HL-60 (cell line): ENCODE measurements around the gene ZAP70.

Source experiments
- CTCF ChIP-seq: IDR thresholded peaks from one replicate; pipeline ENCODE4 v1.5.1; 2011; ENCODE audit warnings: low read length, control low read depth, inconsistent platforms; ENCODE audit not compliant: insufficient read depth
- GABPA ChIP-seq: IDR thresholded peaks from 2 replicates; pipeline ENCODE4 v1.6.1; 2012; ENCODE audit warnings: low read depth
- POLR2AphosphoS5 ChIP-seq: IDR thresholded peaks from 2 replicates; pipeline ENCODE4 v1.6.1; 2012; ENCODE audit warnings: low read depth
- REST ChIP-seq: IDR thresholded peaks from 2 replicates; pipeline ENCODE4 v1.6.1; 2012; ENCODE audit warnings: low read depth; ENCODE audit not compliant: insufficient replicate concordance
- SPI1 ChIP-seq: IDR thresholded peaks from 2 replicates; pipeline ENCODE4 v1.6.1; 2012; ENCODE audit warnings: low read depth, mild to moderate bottlenecking, borderline replicate concordance

GRCh38 chr2:97670471-97670870, 42.9 kb upstream of the ZAP70 start:
- no peak for TF ChIP-seq GABPA
- TF ChIP-seq CTCF = no peak
- no peak for TF ChIP-seq POLR2AphosphoS5
- TF ChIP-seq REST = no peak
- no peak for TF ChIP-seq SPI1
